Upper lobe of left lung (tissue), 4 donors: Measurements from ENCODE around the gene SULF2.

Experiments used
- CTCF ChIP-seq, 6 experiments: fragments of 450-650 bp in 4 of 6; fragments of 200-600 bp in 2 of 6; sonication (generic) in 2 of 6; IDR thresholded peaks; one replicate each; pipeline ENCODE4 v1.5.1; 2016 to 2019; ENCODE audit warnings: antibody characterized with exemption in 6 of 6
- EP300 ChIP-seq, 4 donors: sonication (generic); formaldehyde crosslinking; IDR thresholded peaks; one replicate each; pipeline ENCODE4 v1.5.1; 2017; ENCODE audit warnings: antibody characterized with exemption in 4 of 4, control low read depth in 2 of 4
- POLR2A ChIP-seq, 4 donors: fragments of 450-650 bp; IDR thresholded peaks; one replicate each; pipeline ENCODE4 v1.5.1; 2016 to 2017; ENCODE audit warnings: antibody characterized with exemption in 4 of 4, mild to moderate bottlenecking in 2 of 4
- POLR2AphosphoS5 ChIP-seq, 2 donors: sonication (generic); formaldehyde crosslinking; IDR thresholded peaks; one replicate each; pipeline ENCODE4 v1.5.1; 2017; ENCODE audit warnings: antibody characterized with exemption in 2 of 2

DNA sequence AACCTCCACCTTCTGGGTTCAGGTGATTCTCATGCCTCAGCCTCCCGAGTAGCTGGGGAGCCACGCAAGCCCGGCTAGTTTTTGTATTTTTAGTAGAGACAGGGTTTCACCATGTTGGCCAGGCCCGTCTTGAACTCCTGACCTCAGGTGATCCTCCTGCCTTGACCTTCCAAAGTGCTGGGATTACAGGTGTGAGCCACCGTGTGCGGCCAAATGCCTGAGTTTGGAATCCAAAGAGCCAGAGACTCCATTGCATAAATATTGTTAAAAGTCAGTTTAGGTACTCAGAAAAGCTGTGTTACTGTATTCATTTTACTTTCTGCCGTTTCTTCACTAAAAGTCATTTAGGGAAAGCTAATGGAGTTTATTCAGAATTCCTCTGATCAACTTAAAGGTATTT is 137.3 kb downstream of the SULF2 start:
- TF ChIP-seq POLR2A (IDR thresholded peaks at IDR 0.05): no peak
- TF ChIP-seq EP300 (IDR thresholded peaks at IDR 0.05): no peak
- TF ChIP-seq CTCF (IDR thresholded peaks at IDR 0.05): no peak
- no peak for TF ChIP-seq POLR2AphosphoS5 (IDR thresholded peaks at IDR 0.05)
